BLaER1 (cell line): ENCODE data around the gene SULT2A1.
A peak's percentile ranks its signal among the peaks of the same experiment; 100 is the strongest.
"Not testable (repeated sequence)": the region's sequence is repeated elsewhere in the genome, so short reads cannot be mapped to it uniquely, and the experiment has no call there.

ENCODE experiments used
- H3K27ac ChIP-seq: shearing (Covaris generic); formaldehyde crosslinking; 2 replicates; pipeline ENCODE4 v1.8.1; 2022
- H3K27me3 ChIP-seq: shearing (Covaris generic); formaldehyde crosslinking; 2 replicates; pipeline ENCODE4 v1.8.1; 2022
- H3K36me3 ChIP-seq: shearing (Covaris generic); formaldehyde crosslinking; 2 replicates; pipeline ENCODE4 v1.8.1; 2022
- H3K4me1 ChIP-seq: shearing (Covaris generic); formaldehyde crosslinking; 2 replicates; pipeline ENCODE4 v1.8.1; 2022
- H3K4me2 ChIP-seq: shearing (Covaris generic); formaldehyde crosslinking; 2 replicates; pipeline ENCODE4 v1.8.1; 2022
- H3K4me3 ChIP-seq: shearing (Covaris generic); formaldehyde crosslinking; 2 replicates; pipeline ENCODE4 v1.8.1; 2022
- H3K9ac ChIP-seq: shearing (Covaris generic); formaldehyde crosslinking; 2 replicates; pipeline ENCODE4 v1.8.1; 2022
- H3K9me3 ChIP-seq: shearing (Covaris generic); formaldehyde crosslinking; 2 replicates; pipeline ENCODE4 v1.8.1; 2022
- H4K20me1 ChIP-seq: shearing (Covaris generic); formaldehyde crosslinking; 2 replicates; pipeline ENCODE4 v1.8.1; 2022
- Cebpa-rat ChIP-seq: shearing (Covaris generic); IDR thresholded peaks from 2 replicates; pipeline ENCODE4 v1.8.1; 2022

SULT2A1 gene

DNA sequence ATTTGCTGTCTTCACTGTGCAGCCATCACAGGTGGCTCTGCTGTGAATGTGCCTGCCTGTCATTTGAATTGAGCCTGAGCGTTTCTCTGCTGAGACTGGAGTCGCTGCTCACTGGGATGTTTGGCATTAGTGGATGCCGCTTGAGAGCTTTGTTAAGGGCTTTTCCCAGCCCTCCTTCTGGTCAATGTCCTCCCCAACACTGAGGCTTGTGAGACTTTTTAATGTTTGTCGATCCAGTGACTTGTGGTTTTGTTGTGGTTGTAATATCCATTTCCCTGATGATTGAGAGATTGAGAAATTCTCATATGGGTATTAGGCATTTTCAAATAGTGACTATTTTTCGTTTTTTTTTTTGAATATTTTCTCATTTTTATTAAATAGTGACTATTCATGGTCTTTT, 24.5 kb downstream of the SULT2A1 start:
- Histone ChIP-seq H4K20me1 (no peaks in the 10 kb centered on the region), H3K4me2 (no peak overlapping the region), H3K36me3 (no peaks in the 10 kb centered on the region), H3K27me3 (no peaks in the 10 kb centered on the region), H3K27ac (no peak overlapping the region), H3K4me1 (no peaks in the 10 kb centered on the region), H3K4me3 (no peak overlapping the region), H3K9ac (no peak overlapping the region), H3K9me3 (peaks cover 12% of the 10 kb centered on the region)
- no peak for TF ChIP-seq Cebpa-rat

DNA sequence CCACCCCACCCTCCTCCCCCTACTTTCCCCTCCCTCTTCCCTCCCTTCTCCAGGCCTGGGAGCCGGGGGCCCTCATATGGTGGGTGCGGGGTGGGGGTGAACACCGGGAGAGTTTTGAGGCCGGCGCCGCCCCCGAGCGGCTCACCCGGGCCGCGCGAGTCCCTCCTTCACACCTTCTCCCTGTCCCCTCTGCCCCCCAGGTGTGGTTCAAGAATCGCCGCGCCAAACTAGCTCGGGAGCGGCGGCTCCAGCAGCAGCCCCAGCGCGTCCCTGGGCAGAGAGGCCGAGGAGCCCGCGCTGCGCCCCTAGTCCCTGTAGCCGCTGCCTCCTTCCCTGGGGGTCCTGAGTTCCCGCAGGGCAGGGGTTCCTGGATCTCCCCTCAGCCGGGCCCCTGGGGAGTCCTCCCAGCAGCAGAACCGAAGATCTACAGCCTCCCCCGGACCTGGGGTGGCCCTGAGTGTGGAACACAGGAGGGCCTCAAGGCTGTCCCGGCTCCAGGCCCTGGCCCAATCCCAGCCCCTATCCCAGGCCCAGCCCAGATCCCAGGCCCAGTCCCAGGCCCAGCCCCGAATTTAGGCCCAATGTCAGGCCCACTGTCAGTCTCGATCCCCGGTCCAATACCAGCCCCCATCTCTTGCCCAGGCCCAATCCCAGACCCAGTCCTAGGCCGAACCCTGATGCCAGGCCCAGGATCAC, 25.4 kb downstream of the SULT2A1 start:
- Histone ChIP-seq H3K36me3 (no peaks in the 10 kb centered on the region), H3K4me3 (no peak overlapping the region), H3K27me3 (no peaks in the 10 kb centered on the region), H3K9me3 (peaks cover 12% of the 10 kb centered on the region), H3K9ac (no peak overlapping the region), H4K20me1 (no peaks in the 10 kb centered on the region), H3K4me2 (no peak overlapping the region), H3K27ac (no peak overlapping the region), H3K4me1 (no peaks in the 10 kb centered on the region)
- TF ChIP-seq Cebpa-rat: no peak

DNA sequence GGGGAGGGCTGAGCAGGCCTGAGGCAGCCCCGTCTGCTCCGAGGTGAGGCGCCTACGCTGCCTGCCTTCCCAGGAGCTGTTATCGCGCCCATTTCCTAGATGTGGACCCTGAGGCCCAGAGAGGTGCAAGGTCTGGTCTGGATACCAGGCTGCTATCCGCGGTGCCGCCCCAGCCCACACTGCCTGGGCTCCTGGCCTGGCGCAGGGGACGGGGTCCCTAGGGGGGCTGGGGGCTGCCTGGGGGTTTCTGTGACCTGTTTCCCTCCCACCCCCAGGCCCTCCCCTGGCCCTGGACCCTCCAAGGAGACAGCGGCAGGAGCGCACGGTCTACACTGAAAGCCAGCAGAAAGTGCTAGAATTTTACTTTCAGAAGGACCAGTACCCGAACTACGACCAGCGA, 26.3 kb downstream of the SULT2A1 start:
- H4K20me1 ChIP-seq, H3K27ac ChIP-seq, H3K36me3 ChIP-seq, H3K4me3 ChIP-seq, H3K4me2 ChIP-seq, H3K9ac ChIP-seq, H3K27me3 ChIP-seq, H3K4me1 ChIP-seq: not testable (repeated sequence)
- H3K9me3 ChIP-seq: peaks cover 12% of the 10 kb centered on the region

DNA sequence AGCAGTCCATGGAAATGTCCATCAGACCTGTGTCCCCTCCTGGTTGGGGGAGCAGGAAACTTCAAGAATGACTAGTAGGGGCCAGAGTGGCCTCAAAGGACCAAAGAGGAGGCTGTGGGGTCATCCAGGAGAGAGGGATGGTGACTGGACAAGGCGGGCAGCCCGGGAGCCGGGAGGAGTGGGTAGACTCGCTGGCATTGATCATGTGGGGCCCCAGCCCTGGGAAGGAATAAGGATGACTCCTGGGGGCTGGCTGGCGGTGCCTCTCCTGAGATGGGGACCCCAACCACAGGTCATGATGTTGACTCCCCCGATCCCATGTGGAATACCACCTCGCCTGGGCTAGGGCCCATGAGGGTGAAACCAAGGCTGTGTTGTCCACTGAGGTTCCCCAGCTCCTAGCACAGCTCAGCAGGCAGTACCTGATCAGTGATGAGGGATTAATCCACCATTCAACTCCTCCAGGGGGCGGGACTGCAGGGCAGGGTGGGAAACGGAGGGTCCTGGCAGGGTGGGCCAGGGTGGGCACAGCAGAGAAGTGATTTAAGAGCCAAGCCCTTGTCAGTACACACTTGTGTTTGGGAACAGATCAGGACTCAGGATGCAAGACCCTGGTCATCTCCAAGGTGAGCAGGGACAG, 27.3 kb downstream of the SULT2A1 start, which contains the start of gene TPRX2:
TPRX2 (plus strand) TSS at position 590 of the 640 bp plus-strand sequence; CDS start at position 602, 12 bp downstream.
- not testable (repeated sequence) for H3K4me2 ChIP-seq, H3K27ac ChIP-seq, H4K20me1 ChIP-seq, H3K27me3 ChIP-seq, H3K36me3 ChIP-seq, H3K4me3 ChIP-seq, H3K4me1 ChIP-seq, H3K9ac ChIP-seq
- H3K9me3 ChIP-seq: peaks cover 12% of the 10 kb centered on the region

DNA sequence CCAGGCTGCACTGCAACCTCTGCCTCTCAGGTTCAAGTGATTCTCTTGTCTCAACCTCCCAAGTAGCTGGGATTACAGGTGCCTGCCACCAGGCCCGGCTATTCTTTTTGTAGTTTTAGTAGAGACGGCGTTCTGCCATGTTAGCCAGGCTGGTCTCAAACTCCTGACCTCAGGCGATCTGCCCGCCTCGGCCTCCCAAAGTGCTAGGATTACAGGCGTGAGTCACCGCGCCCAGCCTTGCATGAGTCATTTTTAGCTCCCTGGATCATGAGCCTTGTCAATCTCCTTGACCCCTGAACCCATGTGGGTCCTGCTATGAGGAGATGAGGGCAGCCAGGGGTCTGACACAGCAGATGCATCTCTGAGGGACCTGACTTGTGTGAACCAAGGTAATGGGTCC, 27.9 kb downstream of the SULT2A1 start:
- H3K9ac ChIP-seq, H3K27ac ChIP-seq, H4K20me1 ChIP-seq, H3K4me1 ChIP-seq, H3K4me3 ChIP-seq, H3K4me2 ChIP-seq, H3K36me3 ChIP-seq, H3K27me3 ChIP-seq: not testable (repeated sequence)
- peaks cover 12% of the 10 kb centered on the region for H3K9me3 ChIP-seq

DNA sequence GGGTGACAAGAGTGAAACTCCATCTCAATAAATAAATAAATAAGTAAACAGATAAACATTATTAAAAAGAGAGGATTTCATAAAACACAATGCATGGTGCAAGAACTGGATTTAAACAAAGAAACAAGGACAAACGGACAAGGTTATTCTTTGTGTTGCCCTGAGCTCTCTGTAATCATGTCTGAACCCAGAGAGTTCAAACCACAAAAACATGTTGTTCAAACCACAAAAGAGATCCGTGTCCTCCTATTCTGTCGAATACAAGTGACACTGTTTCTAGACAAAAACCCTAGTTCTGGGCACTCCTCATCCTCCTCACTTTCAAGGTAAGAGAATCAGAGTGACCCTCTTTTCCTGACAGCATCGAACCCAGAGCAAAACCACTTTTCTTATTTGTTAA, 31.7 kb downstream of the SULT2A1 start:
- no peaks in the 10 kb centered on the region for H3K27me3 ChIP-seq
- TF ChIP-seq Cebpa-rat: no peak
- H3K9me3 ChIP-seq: no peaks in the 10 kb centered on the region
- H3K4me1 ChIP-seq: peaks cover 9% of the 10 kb centered on the region; the same call in 1 of the 2 replicates
- no peaks in the 10 kb centered on the region for H3K36me3 ChIP-seq
- no peaks in the 10 kb centered on the region for H4K20me1 ChIP-seq
- H3K27ac ChIP-seq: no peak overlapping the region
- no peak overlapping the region for H3K4me3 ChIP-seq
- H3K4me2 ChIP-seq: no peak overlapping the region
- H3K9ac ChIP-seq: 0 out of 2 replicates have a peak overlapping the region, but pooled peaks have one; percentile 29

DNA sequence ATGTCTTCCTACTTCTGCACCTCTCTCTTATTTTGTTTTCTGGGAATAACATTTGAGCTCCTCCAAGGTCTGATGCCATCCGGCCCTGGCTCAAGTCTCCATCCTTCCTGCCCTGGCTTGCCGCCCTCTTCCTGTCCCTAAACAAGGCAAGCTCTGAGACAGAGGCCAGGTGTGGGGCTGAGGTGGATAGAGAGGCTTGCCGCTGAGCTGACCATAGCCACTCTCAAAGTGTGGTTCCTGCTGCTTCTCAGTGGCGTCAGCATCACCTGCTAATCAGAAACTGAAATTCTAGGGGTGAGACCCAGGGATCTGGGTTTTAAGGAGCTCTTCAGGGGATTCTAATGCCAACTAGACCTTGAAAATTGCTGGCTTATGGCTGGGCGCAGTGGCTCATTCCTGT, 33.1 kb downstream of the SULT2A1 start:
- Histone ChIP-seq H3K4me3 (no peak overlapping the region), H3K9me3 (no peaks in the 10 kb centered on the region), H4K20me1 (no peaks in the 10 kb centered on the region), H3K27ac (no peak overlapping the region), H3K9ac (no peak overlapping the region), H3K4me2 (no peak overlapping the region), H3K36me3 (no peaks in the 10 kb centered on the region), H3K27me3 (no peaks in the 10 kb centered on the region), H3K4me1 (peaks cover 9% of the 10 kb centered on the region; the same call in 1 of the 2 replicates)
- TF ChIP-seq Cebpa-rat: no peak

DNA sequence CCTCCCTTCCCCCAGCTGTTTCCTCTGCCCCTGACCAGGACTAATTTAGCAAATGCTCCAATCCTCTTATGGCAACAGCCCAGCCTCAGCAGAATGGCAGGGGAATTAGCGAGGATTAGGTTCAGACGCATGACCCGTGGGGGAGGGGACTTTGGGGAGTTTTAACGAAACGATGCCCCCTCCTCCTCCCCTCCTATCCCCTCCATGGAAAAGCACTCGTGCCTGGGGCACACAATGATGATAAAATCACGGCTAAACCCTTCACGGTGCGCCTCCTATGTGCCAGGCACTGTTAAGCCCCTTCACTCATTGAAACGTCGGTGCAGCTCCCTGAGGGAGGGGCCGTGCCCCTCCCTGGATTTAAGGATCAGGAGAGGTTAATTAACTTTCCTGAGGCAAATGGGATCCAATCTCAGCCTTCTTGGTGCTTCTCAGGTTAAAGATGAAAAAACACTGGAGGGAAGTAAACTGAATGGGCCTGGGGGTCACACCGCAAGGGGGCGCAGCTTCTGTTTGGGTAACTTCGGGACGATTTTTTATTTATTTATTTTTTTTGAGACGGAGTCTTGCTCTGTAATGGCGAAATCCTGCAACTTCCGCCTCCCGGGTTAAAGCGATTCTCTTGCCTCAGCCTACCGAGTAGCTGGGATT, 37.2 kb downstream of the SULT2A1 start:
- Histone ChIP-seq H3K4me2 (no peak overlapping the region), H3K27me3 (no peaks in the 10 kb centered on the region)
- no peak for TF ChIP-seq Cebpa-rat

DNA sequence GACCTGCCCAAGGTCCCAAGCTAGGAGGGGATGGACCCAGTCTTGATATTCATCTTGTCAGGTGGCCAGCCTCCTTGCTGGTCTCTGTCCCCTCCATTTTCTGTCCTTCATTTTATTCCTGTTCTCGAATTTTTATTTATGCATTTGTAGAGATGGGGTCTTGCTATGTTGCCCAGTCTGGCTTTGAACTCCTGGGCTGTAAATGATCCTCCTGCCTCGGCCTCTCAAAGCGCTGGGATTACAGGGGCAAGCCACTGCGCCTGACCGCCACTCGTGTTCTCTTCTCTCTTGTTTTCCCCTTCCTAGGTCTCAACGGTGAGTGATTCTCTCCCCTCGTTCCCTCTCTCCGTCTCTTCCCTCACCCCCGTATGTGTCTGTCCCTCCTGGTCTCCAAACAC, 37.7 kb downstream of the SULT2A1 start:
- H3K27ac ChIP-seq: no peak overlapping the region
- H3K4me1 ChIP-seq: 0 out of 2 replicates have a peak, but pooled peaks cover under 1% of the 10 kb centered on the region
- TF ChIP-seq Cebpa-rat: no peak
- no peaks in the 10 kb centered on the region for H3K27me3 ChIP-seq
- H3K9me3 ChIP-seq: no peaks in the 10 kb centered on the region
- H3K4me3 ChIP-seq: no peak overlapping the region
- H3K4me2 ChIP-seq: no peak overlapping the region
- H3K36me3 ChIP-seq: no peaks in the 10 kb centered on the region
- no peak overlapping the region for H3K9ac ChIP-seq
- H4K20me1 ChIP-seq: no peaks in the 10 kb centered on the region

More for the DNA sequence above, 37.2 kb downstream of the SULT2A1 start:
- no peak overlapping the region for H3K4me3 ChIP-seq
- H3K4me1 ChIP-seq: no peaks in the 10 kb centered on the region
- H3K9me3 ChIP-seq: no peaks in the 10 kb centered on the region
- no peak overlapping the region for H3K27ac ChIP-seq
- no peak overlapping the region for H3K9ac ChIP-seq
- no peaks in the 10 kb centered on the region for H4K20me1 ChIP-seq
- no peaks in the 10 kb centered on the region for H3K36me3 ChIP-seq

DNA sequence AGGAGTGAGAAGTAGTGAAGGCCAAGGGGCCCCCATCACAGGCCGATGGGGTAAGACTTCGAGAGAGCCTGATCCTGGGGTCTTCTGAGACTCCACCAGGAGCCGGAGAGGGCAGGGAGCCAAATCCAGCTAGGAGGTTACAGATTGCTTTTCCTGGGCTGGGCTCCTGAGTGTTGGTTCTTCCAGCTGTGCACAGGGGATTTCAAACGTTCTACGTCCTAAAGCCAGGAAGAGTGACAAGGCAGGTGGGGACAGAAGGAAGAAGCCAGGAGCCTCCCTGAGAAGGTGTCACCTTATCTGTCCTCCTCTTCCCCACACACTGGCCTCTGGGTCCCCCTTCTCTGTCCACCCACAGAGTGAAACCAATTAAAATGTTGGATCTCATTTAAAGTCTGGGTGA, 43.2 kb downstream of the SULT2A1 start:
- no peak overlapping the region for H3K9ac ChIP-seq
- H3K9me3 ChIP-seq: no peaks in the 10 kb centered on the region
- no peak for TF ChIP-seq Cebpa-rat
- no peaks in the 10 kb centered on the region for H3K36me3 ChIP-seq
- 0 out of 2 replicates have a peak, but pooled peaks cover 6% of the 10 kb centered on the region for H3K4me1 ChIP-seq
- no peak overlapping the region for H3K4me2 ChIP-seq
- H4K20me1 ChIP-seq: no peaks in the 10 kb centered on the region
- no peak overlapping the region for H3K4me3 ChIP-seq
- no peak overlapping the region for H3K27ac ChIP-seq
- no peaks in the 10 kb centered on the region for H3K27me3 ChIP-seq
